Activated naive CD4-positive, alpha-beta T cell treated with anti-CD3 and anti-CD28 coated beads, Interleukin-2, amount 50 U/mL, for 72 hours (primary cell): Measurements from ENCODE around the gene CTU1. TPM values are rescaled to one million over a fixed set of nuclear protein-coding genes. Genes with fewer than 3 reads are reported as not detected.

ENCODE experiments used
- ATAC-seq, 2 donors: fragments of 150-1000 bp; cut with Tn5 transposase; 2 replicates each; pipeline ENCODE4 v1.10.0; 2021; ENCODE audit warnings: mild to moderate bottlenecking in 2 of 2, moderate library complexity in 2 of 2
- DNase-seq, 2 donors: peaks; one replicate each; pipeline ENCODE4 v3.0.0; 2021 to 2022; ENCODE audit warnings: low spot score in 2 of 2
- H3K27ac Mint-ChIP-seq, 2 donors: one replicate each; pipeline ENCODE4 v1.8.0; 2022; ENCODE audit warnings: mild to moderate bottlenecking in 2 of 2, mixed read lengths in 2 of 2
- H3K36me3 Mint-ChIP-seq, 2 donors: one replicate each; pipeline ENCODE4 v1.8.0; 2022; ENCODE audit warnings: mixed read lengths in 2 of 2
- H3K9me3 Mint-ChIP-seq, 2 donors: one replicate each; pipeline ENCODE4 v1.8.0; 2022; ENCODE audit warnings: mixed read lengths in 2 of 2
- total RNA-seq, 2 donors: library from RNA; stranded (reverse); gene quantifications; one replicate each; pipeline ENCODE4 v1.2.3, GENCODE V29; 2022

Gene CTU1
- total RNA-seq, 2 donors from 2014 or later, result 9.8 to 11.2 TPM

GRCh38 chr19:51055866-51056265 lies 52.3 kb downstream of the CTU1 start:
- ATAC-seq (no peak), DNase-seq (no peak)
- Mint-ChIP-seq H3K9me3 (no peaks in the 10 kb centered on the region), H3K27ac (no peak overlapping the region), H3K36me3 (no peaks in the 10 kb centered on the region)

Other genes with a start within 250 kb of the CTU1 start
- 1 to 10 TPM in 1 of 2 donors, not detected in 1; 1.5 TPM for gene KLK2, start 235.0 kb downstream of the CTU1 start, total RNA-seq
- not detected for gene KLK4, start 197.0 kb downstream of the CTU1 start, total RNA-seq
- not detected for gene KLK5, start 155.4 kb downstream of the CTU1 start, total RNA-seq
- not detected for gene KLK6, start 138.8 kb downstream of the CTU1 start, total RNA-seq
- not detected for gene KLK7, start 124.5 kb downstream of the CTU1 start, total RNA-seq
- gene KLK8, start 106.8 kb downstream of the CTU1 start, total RNA-seq, result not detected
- gene KLK10, start 88.7 kb downstream of the CTU1 start, total RNA-seq, result not detected
- gene KLK11, start 81.8 kb downstream of the CTU1 start, total RNA-seq, result not detected
- not detected for gene KLK12, start 73.4 kb downstream of the CTU1 start, total RNA-seq
- not detected for gene KLK13, start 43.3 kb downstream of the CTU1 start, total RNA-seq
- gene KLK14, start 25.5 kb downstream of the CTU1 start, total RNA-seq, result under 1 TPM; 0.68 to 0.80 TPM
- gene SIGLEC9, start 16.5 kb upstream of the CTU1 start, total RNA-seq, result 1 to 10 TPM in 1 of 2 donors, under 1 TPM in 1; 0.87 to 1.1 TPM
- gene SIGLEC7, start 33.9 kb upstream of the CTU1 start, total RNA-seq, result under 1 TPM in 1 of 2 donors, not detected in 1; 0.34 TPM
- 1 to 10 TPM in 1 of 2 donors, under 1 TPM in 1; 0.91 to 2.9 TPM for gene CD33, start 116.7 kb upstream of the CTU1 start, total RNA-seq
- gene SIGLECL1, start 142.7 kb upstream of the CTU1 start, total RNA-seq, result not detected
- under 1 TPM in 1 of 2 donors, not detected in 1; 0.16 TPM for gene IGLON5, start 203.2 kb upstream of the CTU1 start, total RNA-seq
- 1 to 10 TPM; 3.0 to 6.4 TPM for gene VSIG10L, start 233.7 kb upstream of the CTU1 start, total RNA-seq